Thyroid gland (tissue), 4 donors: ENCODE results near the gene PDE1C. TPM values are rescaled to one million over a fixed set of nuclear protein-coding genes. Genes with fewer than 3 reads are reported as not detected.

Experiments
- DNase-seq, 2 donors: peaks; one replicate each; pipeline ENCODE4 v3.0.0-alpha.2; 2019
- H3K27ac ChIP-seq, 3 donors: fragments of 200-600 bp; sonication (generic); 1 replicate in 2 of 3; 2 replicates in 1 of 3; pipeline ENCODE4 v1.5.1; 2016 to 2019; ENCODE audit warnings: mild to moderate bottlenecking in 1 of 3, moderate library complexity in 1 of 3
- H3K27me3 ChIP-seq: fragments of 200-600 bp; sonication (generic); one replicate; pipeline ENCODE4 v1.5.1; 2019
- H3K36me3 ChIP-seq, 2 donors: fragments of 200-600 bp; sonication (generic); one replicate each; pipeline ENCODE4 v1.5.1; 2016 to 2019
- H3K4me1 ChIP-seq, 2 donors: fragments of 200-600 bp; sonication (generic); one replicate each; pipeline ENCODE4 v1.5.1; 2017 to 2019
- H3K4me3 ChIP-seq, 3 donors: fragments of 200-600 bp; sonication (generic); replicated peaks in 1 of 3; 1 replicate in 2 of 3; 2 replicates in 1 of 3; pipeline ENCODE4 v1.5.1; 2016; ENCODE audit warnings: mild to moderate bottlenecking in 1 of 3
- H3K9me3 ChIP-seq: fragments of 200-600 bp; sonication (generic); one replicate; pipeline ENCODE4 v1.5.1; 2017
- POLR2A ChIP-seq, 2 donors: fragments of 450-650 bp; IDR thresholded peaks; one replicate each; pipeline ENCODE4 v1.6.1; 2017; ENCODE audit warnings: antibody characterized with exemption in 2 of 2, mild to moderate bottlenecking in 2 of 2, moderate library complexity in 1 of 2
- WGBS, 2 donors: methylation state at CpG; one replicate each; pipeline ENCODE4 v1.1.5; 2017; 5-methylcytosine and 5-hydroxymethylcytosine counted together
- intact Hi-C: fragments of 100-400 bp; cut with DNase I; formaldehyde crosslinking; loops from one replicate; pipeline ENCODE4 v1.15.1; 2023
- total RNA-seq, 4 donors: library from RNA; depleted of rRNA; stranded (reverse); fragments of >200 nt; gene quantifications; one replicate each; pipeline ENCODE4 v1.2.3, GENCODE V29; 2016
- TF ChIP-seq, protein P1 (sequence below), 6 experiments: fragments of 200-600 bp in 3 of 6; fragments of 450-650 bp in 3 of 6; sonication (generic) in 3 of 6; IDR thresholded peaks; one replicate each; pipeline ENCODE4 v1.5.1; 2016 to 2019; ENCODE audit warnings: antibody characterized with exemption in 6 of 6, mild to moderate bottlenecking in 2 of 6, inconsistent platforms in 1 of 6, moderate library complexity in 1 of 6

Gene PDE1C
- total RNA-seq, 4 donors from 2014 or later = 2.8 to 7.8 (median 4.0) TPM

DNA sequence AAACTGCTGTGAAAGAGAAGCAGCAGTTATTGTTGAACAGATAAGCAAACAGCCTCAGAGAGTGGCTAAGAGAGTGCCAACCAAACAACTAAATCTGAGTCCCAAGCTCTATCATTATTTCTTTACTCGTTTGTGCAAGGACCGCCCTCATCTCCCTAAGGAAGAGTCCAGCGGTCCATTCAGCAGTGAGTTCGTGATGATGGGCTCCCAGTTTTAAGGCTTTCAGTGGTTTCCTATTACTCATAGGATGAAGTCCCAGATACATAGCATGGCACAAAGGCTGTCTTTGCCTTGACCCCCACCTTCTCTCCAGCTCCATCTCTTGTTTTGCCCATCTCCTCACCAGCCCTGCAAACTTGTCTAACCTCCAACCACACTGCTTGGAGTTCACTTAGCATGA, 24.3 kb upstream of the PDE1C start:
- H3K27me3 ChIP-seq = no peaks in the 10 kb centered on the region
- no peak overlapping the region for H3K27ac ChIP-seq
- H3K9me3 ChIP-seq = no peaks in the 10 kb centered on the region
- H3K36me3 ChIP-seq = no peaks in the 10 kb centered on the region
- no peak for TF ChIP-seq POLR2A (IDR thresholded peaks at IDR 0.05)
- TF ChIP-seq, protein P1, sequence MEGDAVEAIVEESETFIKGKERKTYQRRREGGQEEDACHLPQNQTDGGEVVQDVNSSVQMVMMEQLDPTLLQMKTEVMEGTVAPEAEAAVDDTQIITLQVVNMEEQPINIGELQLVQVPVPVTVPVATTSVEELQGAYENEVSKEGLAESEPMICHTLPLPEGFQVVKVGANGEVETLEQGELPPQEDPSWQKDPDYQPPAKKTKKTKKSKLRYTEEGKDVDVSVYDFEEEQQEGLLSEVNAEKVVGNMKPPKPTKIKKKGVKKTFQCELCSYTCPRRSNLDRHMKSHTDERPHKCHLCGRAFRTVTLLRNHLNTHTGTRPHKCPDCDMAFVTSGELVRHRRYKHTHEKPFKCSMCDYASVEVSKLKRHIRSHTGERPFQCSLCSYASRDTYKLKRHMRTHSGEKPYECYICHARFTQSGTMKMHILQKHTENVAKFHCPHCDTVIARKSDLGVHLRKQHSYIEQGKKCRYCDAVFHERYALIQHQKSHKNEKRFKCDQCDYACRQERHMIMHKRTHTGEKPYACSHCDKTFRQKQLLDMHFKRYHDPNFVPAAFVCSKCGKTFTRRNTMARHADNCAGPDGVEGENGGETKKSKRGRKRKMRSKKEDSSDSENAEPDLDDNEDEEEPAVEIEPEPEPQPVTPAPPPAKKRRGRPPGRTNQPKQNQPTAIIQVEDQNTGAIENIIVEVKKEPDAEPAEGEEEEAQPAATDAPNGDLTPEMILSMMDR (IDR thresholded peaks at IDR 0.05) = no peak
- no peak for DNase-seq
- intact Hi-C loops = no loop called here
- no peaks in the 10 kb centered on the region for H3K4me1 ChIP-seq
- no peak overlapping the region for H3K4me3 ChIP-seq
- WGBS, 2 donors = 89 to 91% methylated on average over 4 of the region's 4 CpGs

GRCh38 chr7:32093415-32094408, 23.5 kb upstream of the PDE1C start:
- H3K27ac ChIP-seq = no peak overlapping the region
- TF ChIP-seq, protein P1 (IDR thresholded peaks at IDR 0.05) = no peak
- no peak for TF ChIP-seq POLR2A (IDR thresholded peaks at IDR 0.05)

GRCh38 chr7:32092346-32092745, 22.1 kb upstream of the PDE1C start:
- Histone ChIP-seq H3K4me3 (no peak overlapping the region), H3K4me1 (no peaks in the 10 kb centered on the region), H3K9me3 (no peaks in the 10 kb centered on the region), H3K36me3 (no peaks in the 10 kb centered on the region), H3K27ac (no peak overlapping the region), H3K27me3 (no peaks in the 10 kb centered on the region)
- WGBS, 2 donors = 58 to 60% methylated on average over 1 of the region's 1 CpG
- no peak for TF ChIP-seq POLR2A (IDR thresholded peaks at IDR 0.05)
- TF ChIP-seq, protein P1 (IDR thresholded peaks at IDR 0.05) = no peak
- no peak for DNase-seq
- intact Hi-C loops = no loop called here

More at GRCh38 chr7:32093415-32094408, 23.5 kb upstream of the PDE1C start:
- no peak overlapping the region for H3K4me3 ChIP-seq
- H3K36me3 ChIP-seq = no peaks in the 10 kb centered on the region
- 54 to 59% methylated on average over 4 of the region's 4 CpGs for WGBS, 2 donors
- no peaks in the 10 kb centered on the region for H3K9me3 ChIP-seq
- intact Hi-C loops = no loop called here
- peak in 1 of 2 donors; percentile 36 for DNase-seq
- no peaks in the 10 kb centered on the region for H3K4me1 ChIP-seq
- no peaks in the 10 kb centered on the region for H3K27me3 ChIP-seq

DNA sequence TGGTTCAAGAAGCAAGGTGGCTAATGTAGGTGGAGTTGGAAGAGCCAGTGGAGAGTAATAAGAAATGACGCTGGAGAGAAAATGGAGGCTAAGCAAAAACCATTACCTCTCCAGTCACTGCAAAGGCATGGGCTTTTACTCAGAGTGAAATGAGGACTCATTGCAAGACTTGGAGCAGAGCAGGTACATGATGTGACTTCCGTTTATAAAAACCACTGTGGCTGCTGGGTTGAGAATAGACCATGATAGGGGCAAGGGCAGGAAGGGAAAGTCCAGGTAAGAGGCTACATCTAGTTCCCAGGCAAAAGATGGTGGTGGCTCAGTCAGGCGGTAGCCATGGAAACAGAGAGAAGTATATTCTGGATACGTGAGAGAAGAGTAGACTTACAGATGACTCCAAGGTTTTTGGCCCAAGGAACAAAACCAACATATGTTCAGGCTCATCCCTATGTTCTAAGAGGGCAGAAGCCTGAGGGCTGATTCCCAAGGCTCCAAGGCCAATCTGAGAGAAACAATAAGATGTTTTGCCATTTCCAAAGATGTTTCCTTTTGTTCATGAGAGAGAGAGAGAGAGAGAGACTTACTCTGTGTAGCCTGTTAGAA, 21.5 kb upstream of the PDE1C start:
- H3K27ac ChIP-seq = no peak overlapping the region
- no peak for TF ChIP-seq POLR2A (IDR thresholded peaks at IDR 0.05)
- TF ChIP-seq, protein P1 (IDR thresholded peaks at IDR 0.05) = no peak
- H3K4me3 ChIP-seq = no peak overlapping the region
- WGBS, 2 donors = 84 to 89% methylated on average over 4 of the region's 4 CpGs
- intact Hi-C loops = no loop called here
- no peak for DNase-seq
- no peaks in the 10 kb centered on the region for H3K27me3 ChIP-seq
- no peaks in the 10 kb centered on the region for H3K36me3 ChIP-seq
- H3K9me3 ChIP-seq = no peaks in the 10 kb centered on the region
- no peaks in the 10 kb centered on the region for H3K4me1 ChIP-seq

GRCh38 chr7:32089678-32090077, 19.5 kb upstream of the PDE1C start:
- no peaks in the 10 kb centered on the region for H3K36me3 ChIP-seq
- no peaks in the 10 kb centered on the region for H3K4me1 ChIP-seq
- intact Hi-C loops = no loop called here
- no peak for DNase-seq
- no peak overlapping the region for H3K4me3 ChIP-seq
- no peak overlapping the region for H3K27ac ChIP-seq
- TF ChIP-seq, protein P1 (IDR thresholded peaks at IDR 0.05) = no peak
- TF ChIP-seq POLR2A (IDR thresholded peaks at IDR 0.05) = no peak
- no peaks in the 10 kb centered on the region for H3K9me3 ChIP-seq
- H3K27me3 ChIP-seq = no peaks in the 10 kb centered on the region
